HepG2 (cell line): ENCODE data around the gene TMEM120A. TPM values are rescaled to one million over a fixed set of nuclear protein-coding genes. Genes with fewer than 3 reads are reported as not detected.

Source experiments
- ATAC-seq: fragments of 200-7000 bp; cut with Tn5 transposase; 3 replicates; pipeline ENCODE4 v1.9.1; 2020; ENCODE audit warnings: mild to moderate bottlenecking, moderate library complexity
- BruUV-seq: library from RNA; stranded (reverse); fragments of 400-500 nt; replicated peaks from 2 replicates; lab custom pipeline; 2021; lab: Mats Ljungman, UMichigan
- CTCF ChIA-PET: fragments of 300-600 bp; formaldehyde crosslinking; extraction: SDS; loops from one replicate; lab custom pipeline; 2021; ENCODE audit warnings: low total read pairs, inconsistent platforms, low intra/inter-chr PET ratio; lab: Yijun Ruan, JAX
- POLR2A ChIA-PET: fragments of 350-600 bp; sonication (Branson Sonifier 250); formaldehyde crosslinking; loops from one replicate; lab custom pipeline; 2020; ENCODE audit warnings: antibody characterized with exemption, inconsistent platforms; lab: Yijun Ruan, JAX
- DNase-seq: peaks from one replicate; pipeline ENCODE4 v3.0.0-alpha.2; 2015; ENCODE audit warnings: low spot score
- FAIRE-seq: peaks from 3 replicates; lab custom pipeline; 2011; peaks lifted over from hg19 to GRCh38; lab: Jason Lieb, UNC
- H2AFZ ChIP-seq: one replicate; pipeline ENCODE4 v1.6.1; 2011; ENCODE audit warnings: low read length, inconsistent platforms
- H3K27ac ChIP-seq: fragments of 300-600 bp; 3 replicates; pipeline ENCODE4 v1.8.0; 2011; ENCODE audit warnings: mixed run types, mild to moderate bottlenecking, mixed read lengths, low read length, inconsistent platforms; ENCODE audit not compliant: insufficient read depth; ENCODE audit errors: extremely low read length
- H3K27me3 ChIP-seq, 2 experiments: fragments of 200-600 bp in 1 of 2; 2 replicates in 1 of 2; 3 replicates in 1 of 2; pipeline versions ENCODE4 v1.6.0 to v1.8.0; 2011; ENCODE audit warnings: low read length in 2 of 2, mild to moderate bottlenecking in 2 of 2, moderate library complexity in 2 of 2, inconsistent platforms in 1 of 2; ENCODE audit not compliant: insufficient read depth in 2 of 2, control insufficient read depth in 1 of 2
- H3K36me3 ChIP-seq, 2 experiments: fragments of 200-600 bp in 1 of 2; replicated peaks in 1 of 2; 2 replicates in 1 of 2; 3 replicates in 1 of 2; pipeline versions ENCODE4 v1.5.1 to v1.8.0; 2011; ENCODE audit warnings: low read length in 2 of 2, inconsistent platforms in 1 of 2; ENCODE audit not compliant: insufficient read depth in 2 of 2, control insufficient read depth in 1 of 2
- H3K4me1 ChIP-seq: 2 replicates; pipeline ENCODE4 v1.5.1; 2012; ENCODE audit warnings: low read length, inconsistent platforms; ENCODE audit not compliant: insufficient read depth
- H3K4me2 ChIP-seq: 2 replicates; pipeline ENCODE4 v1.6.0; 2011; ENCODE audit warnings: low read depth, low read length, inconsistent platforms
- H3K4me3 ChIP-seq, 3 experiments: fragments of 200-600 bp in 1 of 3; sonication (generic), shearing (Covaris generic) in 1 of 3; replicated peaks in 1 of 3; 2 replicates each; pipeline ENCODE4 v1.5.1; 2011 to 2016; ENCODE audit warnings: low read length in 3 of 3, inconsistent platforms in 2 of 3, low read depth in 2 of 3, mild to moderate bottlenecking in 2 of 3, control low read depth in 1 of 3, mixed read lengths in 1 of 3; ENCODE audit not compliant: insufficient read depth in 1 of 3
- H3K79me2 ChIP-seq: one replicate; pipeline ENCODE4 v1.6.1; 2011; ENCODE audit warnings: low read length, inconsistent platforms; ENCODE audit not compliant: insufficient read depth
- H3K9ac ChIP-seq: 2 replicates; pipeline ENCODE4 v1.6.0; 2011; ENCODE audit warnings: mild to moderate bottlenecking, low read depth, low read length, inconsistent platforms; ENCODE audit not compliant: insufficient read depth
- H3K9me3 ChIP-seq: 2 replicates; pipeline ENCODE4 v1.5.1; 2012; ENCODE audit warnings: mild to moderate bottlenecking, low read length
- H4K20me1 ChIP-seq: 2 replicates; pipeline ENCODE4 v1.6.0; 2011; ENCODE audit warnings: inconsistent platforms, mild to moderate bottlenecking, low read length, moderate library complexity; ENCODE audit not compliant: insufficient read depth
- CEBPB ChIP-seq: IDR thresholded peaks from 2 replicates; pipeline ENCODE4 v1.6.1; 2011; ENCODE audit warnings: low read depth, low read length, improper control_type of control experiment, borderline replicate concordance
- FOSL2 ChIP-seq: sonication (generic); formaldehyde crosslinking; IDR thresholded peaks from 2 replicates; pipeline ENCODE4 v1.4.0; 2020; ENCODE audit warnings: missing genetic modification reagents
- FOXA1 ChIP-seq, 2 experiments: fragments of 450-650 bp in 1 of 2; sonication (generic) in 1 of 2; formaldehyde crosslinking in 1 of 2; IDR thresholded peaks; 2 replicates each; pipeline versions ENCODE4 v1.4.0 to v1.6.1; 2016 to 2020; ENCODE audit warnings: missing genetic modification reagents in 1 of 2
- MAFF ChIP-seq: IDR thresholded peaks from 2 replicates; pipeline ENCODE4 v1.6.1; 2011; ENCODE audit warnings: low read depth, low read length, improper control_type of control experiment
- MAFK ChIP-seq, 2 experiments: IDR thresholded peaks in 1 of 2; conservative IDR thresholded peaks in 1 of 2; 2 replicates each; pipeline ENCODE4 v1.6.1; 2011; ENCODE audit warnings: improper control_type of control experiment in 2 of 2, low read length in 2 of 2
- RBM22 ChIP-seq: fragments of 200-400 bp; formaldehyde crosslinking; optimal IDR thresholded peaks from 2 replicates; pipeline ENCODE3; 2017; ENCODE audit warnings: mild to moderate bottlenecking, low read length, moderate library complexity
- SOX13 ChIP-seq, 3 experiments: fragments of 450-650 bp in 1 of 3; sonication (generic) in 1 of 3; formaldehyde crosslinking in 1 of 3; IDR thresholded peaks in 2 of 3; conservative IDR thresholded peaks in 1 of 3; 2 replicates each; pipeline versions ENCODE4 v1.5.0 to v1.6.1; 2016 to 2020; ENCODE audit warnings: antibody characterized with exemption in 1 of 3, mild to moderate bottlenecking in 1 of 3, missing compliant biosample characterization in 1 of 3, missing genetic modification reagents in 1 of 3, moderate library complexity in 1 of 3
- SOX5 ChIP-seq: IDR thresholded peaks from 2 replicates; pipeline ENCODE4 v1.6.1; 2016; ENCODE audit warnings: borderline replicate concordance
- ZBTB38 ChIP-seq: sonication (generic); formaldehyde crosslinking; IDR thresholded peaks from 2 replicates; pipeline ENCODE4 v1.5.1; 2020; ENCODE audit warnings: mild to moderate bottlenecking, missing genetic modification reagents
- ZNF263 ChIP-seq: sonication (generic); formaldehyde crosslinking; IDR thresholded peaks from 2 replicates; pipeline ENCODE4 v1.4.0; 2020; ENCODE audit warnings: missing genetic modification reagents
- ZNF670 ChIP-seq: sonication (generic); formaldehyde crosslinking; IDR thresholded peaks from 2 replicates; pipeline ENCODE4 v1.8.0; 2022; ENCODE audit warnings: mild to moderate bottlenecking, missing genetic modification reagents, borderline replicate concordance
- whole genome bisulfite sequencing: methylation state at CpG from one replicate; pipeline ENCODE4 v1.1.6; 2017; ENCODE audit warnings: low lambda C conversion rate; 5-methylcytosine and 5-hydroxymethylcytosine counted together
- in situ Hi-C: cut with HindIII; loops from 2 replicates; pipeline ENCODE4 v1.10.0; 2017; ENCODE audit warnings: low pct_unique_long_range_greater_than_20kb; ENCODE audit not compliant: extremely low pct_ligation_motif_present
- intact Hi-C: fragments of 100-400 bp; cut with micrococcal nuclease; formaldehyde crosslinking; loops from one replicate; pipeline ENCODE4 v1.10.0; 2022; ENCODE audit not compliant: unreplicated experiment
- polyA plus RNA-seq, 8 experiments: library from polyadenylated mRNA; depleted of rRNA in 3 of 8; stranded (reverse) in 7 of 8; unstranded in 1 of 8; fragments of >200 nt; fragmentation: Illumina TruSeq in 4 of 8; extraction: Trizol in 4 of 8; gene quantifications; 2 replicates each; pipeline versions ENCODE4 v1.2.1 to v1.2.3, GENCODE V29; 2011 to 2016; ENCODE audit warnings: low read depth in 4 of 8, missing spikeins in 1 of 8, mixed read lengths in 1 of 8; ENCODE audit not compliant: insufficient read depth in 1 of 8
- total RNA-seq, 5 experiments: library from RNA; depleted of rRNA; stranded (reverse); fragments of >200 nt; fragmentation: Illumina TruSeq; extraction: Trizol; gene quantifications; 2 replicates each; pipeline ENCODE4 v1.2.3, GENCODE V29; 2016; ENCODE audit warnings: low read depth in 1 of 5

Gene TMEM120A
- total and polyA plus RNA-seq, 2 of the 13 experiments (the other 11 are each of a cell fraction or from before 2014, with no cell fraction given) = 40.3 to 102 TPM

- H3K9me3 ChIP-seq = no peaks in the 10 kb centered on the region
- in situ Hi-C loops (no loop called here), intact Hi-C loops (no loop called here)
- FAIRE-seq = peak; percentile 73
- H3K4me3 ChIP-seq = no peak overlapping the region
- ATAC-seq = peak; percentile 15; the same call in 2 of the 3 replicates
- H3K36me3 ChIP-seq = peaks cover 22 to 56% of the 10 kb centered on the region in 2 experiments
- CTCF ChIA-PET = no interaction called here
- no peak overlapping the region for H2AFZ ChIP-seq
- no TSS peak for BruUV-seq
- POLR2A ChIA-PET = interaction anchor here (0.6 kb wide), 1 partner anchor 36 kb away, joined by 3 read pairs; no protein-coding TSS in a partner anchor
- peaks cover 69% of the 10 kb centered on the region for H4K20me1 ChIP-seq
- peaks cover 56% of the 10 kb centered on the region for H3K79me2 ChIP-seq
- no peak overlapping the region for H3K9ac ChIP-seq
- 68% methylated on average over 5 of the region's 5 CpGs for WGBS
- H3K27me3 ChIP-seq = no peaks in the 10 kb centered on the region
- peak; percentile 33 for DNase-seq
- no peak overlapping the region for H3K27ac ChIP-seq
- H3K4me2 ChIP-seq = no peak overlapping the region
- TF ChIP-seq SOX5 (no peak), ZNF670 (CRISPR knock-in tag) (no peak), MAFF (peak; percentile 62), MAFK (conservative IDR thresholded peaks at IDR 0.05 in 1 of 2, IDR thresholded peaks at IDR 0.05 in 1 of 2; ENCODE audit: low read length in 2 of 2) (peak; percentile 62 to 72), FOXA1 (IDR thresholded peaks at IDR 0.05) (no peak), FOXA1 (CRISPR knock-in tag; IDR thresholded peaks at IDR 0.05) (0 out of 2 replicates have a peak, but pooled peaks have one; percentile 11), FOSL2 (CRISPR knock-in tag) (peak; percentile 16; the same call in 1 of the 2 replicates), RBM22 (peak; percentile 43), CEBPB (peak; percentile 34; the same call in 1 of the 2 replicates)
- peaks cover 63% of the 10 kb centered on the region for H3K4me1 ChIP-seq
These were observed 42.9 kb downstream of the TMEM120A start for GRCh38 chr7:75951506-75951905.

GRCh38 chr7:75950111-75950681 lies 44.2 kb downstream of the TMEM120A start:
- no peaks in the 10 kb centered on the region for H3K9me3 ChIP-seq
- H3K9ac ChIP-seq = no peak overlapping the region
- H3K4me2 ChIP-seq = no peak overlapping the region
- FAIRE-seq (no peak), DNase-seq (no peak), ATAC-seq (no peak)
- peaks cover 17 to 48% of the 10 kb centered on the region in 2 experiments for H3K36me3 ChIP-seq
- no peak overlapping the region for H3K4me3 ChIP-seq
- peaks cover 63% of the 10 kb centered on the region for H3K4me1 ChIP-seq
- H3K79me2 ChIP-seq = peaks cover 66% of the 10 kb centered on the region
- peaks cover 70% of the 10 kb centered on the region for H4K20me1 ChIP-seq
- ChIA-PET POLR2A (no interaction called here), CTCF (no interaction called here)
- TF ChIP-seq ZNF263 (CRISPR knock-in tag) = peak; percentile 26; the same call in 1 of the 2 replicates
- TF ChIP-seq RBM22 = peak; percentile 19
- TF ChIP-seq ZBTB38 (CRISPR knock-in tag) = 0 out of 2 replicates have a peak, but pooled peaks have one; percentile 32
- TF ChIP-seq SOX13 (IDR thresholded peaks at IDR 0.05) = no peak
- TF ChIP-seq SOX13 (CRISPR knock-in tag; conservative IDR thresholded peaks at IDR 0.05 in 1 of 2, IDR thresholded peaks at IDR 0.05 in 1 of 2) = no peak
- intact Hi-C loops (no loop called here), in situ Hi-C loops (no loop called here)
- no peaks in the 10 kb centered on the region for H3K27me3 ChIP-seq
- H2AFZ ChIP-seq = no peak overlapping the region
- no peak overlapping the region for H3K27ac ChIP-seq
- no TSS peak for BruUV-seq
- WGBS = 95% methylated on average over 15 of the region's 15 CpGs
